DMS79 treated with DMSO at 0.1 percent for 48 hours (cell line): Measurements from ENCODE around the gene MAP4K5.

Experiments
- DNase-seq: peaks from one replicate; lab custom pipeline; 2025; lab: John Stamatoyannopoulos, UW

Gene MAP4K5

DNA sequence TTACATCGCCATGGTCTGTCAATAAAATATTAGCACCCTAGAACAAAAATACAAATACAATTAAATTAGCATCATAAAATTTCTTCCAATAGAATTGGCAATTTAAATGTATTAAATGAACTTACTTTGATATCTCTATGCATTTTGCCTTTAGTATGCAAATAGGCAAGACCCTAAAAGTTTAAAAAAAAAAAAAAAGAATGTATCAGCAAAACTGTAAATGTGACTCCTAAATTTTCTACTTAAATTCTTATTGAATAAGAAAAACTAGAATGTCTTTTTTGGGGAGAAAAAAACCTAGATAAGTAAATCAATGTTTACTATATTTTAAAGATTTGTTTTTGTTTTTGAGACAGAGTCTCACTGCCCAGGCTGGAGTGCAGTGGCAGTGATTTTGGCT is 56.2 kb downstream of the MAP4K5 start:
- no peak for DNase-seq

GRCh38 chr14:50475460-50475859 is 56.9 kb downstream of the MAP4K5 start:
- DNase-seq = no peak

DNA sequence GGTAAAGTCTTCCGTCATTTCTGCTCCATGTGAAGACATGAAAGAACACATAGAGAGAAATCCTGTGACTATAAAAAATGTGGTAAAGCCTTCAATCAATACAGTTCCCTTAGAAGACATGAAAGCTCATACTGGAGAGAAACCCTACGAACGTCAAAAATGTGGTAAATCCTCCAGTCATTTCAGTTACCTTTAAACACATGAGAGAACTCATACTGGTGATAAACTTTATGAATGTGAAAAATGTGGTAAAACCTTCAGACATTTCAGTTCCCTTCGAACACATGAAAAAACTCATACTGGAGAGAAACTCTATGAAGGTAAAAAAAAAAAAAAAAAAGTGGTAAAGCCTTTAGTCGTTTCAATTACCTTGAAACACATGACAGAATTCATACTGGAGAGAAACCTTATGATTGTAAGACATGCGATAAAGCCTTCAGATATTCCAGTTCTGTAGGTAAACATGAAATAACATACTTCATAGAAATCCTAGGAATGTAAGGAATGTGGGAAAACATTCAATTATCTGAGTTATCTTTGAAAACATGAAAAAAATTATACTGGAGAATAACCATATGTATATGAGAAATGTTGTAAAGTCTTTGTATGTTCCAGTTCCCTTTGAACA is 60.4 kb downstream of the MAP4K5 start:
- DNase-seq = no peak

- no peak for DNase-seq
Measured at GRCh38 chr14:50469982-50470381, 62.4 kb downstream of the MAP4K5 start.

- no peak for DNase-seq
Measured at GRCh38 chr14:50462111-50462510, 70.3 kb downstream of the MAP4K5 start.

DNA sequence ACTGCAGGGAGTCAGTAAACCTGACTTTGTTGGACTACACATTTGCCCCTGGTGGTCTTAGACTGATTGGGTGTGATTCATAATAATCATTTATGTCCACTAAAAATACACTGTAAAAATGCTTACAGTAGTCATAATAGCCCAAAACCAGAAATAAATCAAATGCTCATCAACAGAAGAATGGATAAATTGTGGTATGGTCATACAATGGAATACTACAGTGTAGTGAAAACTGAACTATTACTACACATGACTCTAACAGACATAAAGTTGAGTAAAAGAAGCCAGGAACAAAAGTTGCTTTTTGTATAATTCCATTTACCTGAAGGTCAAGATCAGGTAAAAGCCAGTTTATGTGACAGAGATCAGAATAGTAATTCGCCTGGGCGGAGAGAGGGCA is 78.5 kb downstream of the MAP4K5 start:
- no peak for DNase-seq

DNA sequence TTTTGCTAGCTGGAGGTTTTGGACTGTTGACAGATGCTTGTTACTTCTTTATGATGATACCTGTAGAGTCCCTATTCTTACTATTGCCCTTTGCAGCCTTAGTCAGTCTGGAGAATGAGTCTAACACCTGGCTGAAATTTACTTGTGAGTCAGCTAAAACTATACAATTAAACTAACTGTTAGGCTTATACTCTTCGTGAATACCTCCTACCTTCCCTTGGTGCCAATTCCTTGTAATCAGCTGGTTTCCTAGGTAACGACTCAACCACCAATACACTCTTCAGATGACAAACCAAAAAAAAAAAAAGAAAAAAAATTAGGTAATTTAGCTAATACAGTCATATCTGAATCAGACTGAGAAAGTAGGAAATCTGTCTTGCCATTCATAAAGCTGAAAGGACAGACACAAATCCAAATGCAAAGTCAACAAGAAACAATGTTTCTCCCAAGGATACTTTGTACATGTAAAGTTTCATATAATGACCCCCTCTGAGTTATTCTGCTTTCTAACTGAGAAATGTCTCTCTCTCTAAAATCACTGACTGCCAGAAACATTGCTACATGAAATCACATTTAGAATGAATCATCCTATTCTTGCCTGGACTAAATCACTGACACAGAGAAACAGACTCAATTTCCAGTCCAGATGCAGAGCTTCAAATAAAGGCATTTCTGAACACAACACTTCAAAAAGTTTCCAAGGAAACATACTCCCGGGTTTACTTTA is 79.2 kb downstream of the MAP4K5 start:
- no peak for DNase-seq

- DNase-seq = no peak
Measured at GRCh38 chr14:50452296-50452695, 80.1 kb downstream of the MAP4K5 start.

DNA sequence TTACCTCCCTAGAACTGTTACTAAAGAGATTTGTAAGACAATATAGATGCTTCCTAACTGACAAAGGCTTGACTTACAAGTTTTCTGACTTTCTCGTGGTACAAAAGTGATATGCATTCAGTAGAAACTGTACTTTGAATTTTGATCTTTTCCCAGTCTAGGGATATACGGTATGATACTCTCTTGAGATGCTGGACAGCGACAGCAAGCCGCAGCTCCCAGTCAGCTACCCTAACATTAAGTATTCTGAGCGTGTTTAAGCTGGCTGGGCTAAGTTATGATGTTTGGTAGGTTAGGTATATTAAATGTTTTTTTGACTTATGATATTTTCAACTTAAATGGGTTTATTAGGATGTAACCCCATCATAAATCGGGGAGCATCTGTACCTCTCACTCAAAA is 80.5 kb downstream of the MAP4K5 start:
- DNase-seq = no peak

DNA sequence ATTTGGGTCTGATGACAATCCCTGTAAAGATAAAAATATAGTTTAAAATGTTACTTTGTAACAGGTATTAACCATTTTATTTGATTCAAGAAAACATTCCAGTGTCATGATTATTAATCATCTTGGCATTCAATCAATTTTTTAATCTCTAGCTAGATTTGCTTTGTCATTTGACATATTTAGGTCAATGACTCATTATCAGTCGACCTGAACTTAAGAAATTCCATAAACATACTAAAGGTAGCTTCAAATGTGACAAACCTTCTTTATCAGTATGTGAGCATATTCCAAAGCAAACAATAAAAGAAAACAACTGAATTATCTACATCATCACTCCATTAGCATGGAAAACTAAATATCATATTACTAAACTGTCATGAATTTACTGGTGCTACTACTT is 84.9 kb downstream of the MAP4K5 start:
- DNase-seq = no peak

- DNase-seq = no peak
Measured at GRCh38 chr14:50434528-50434927, 97.8 kb downstream of the MAP4K5 start.

GRCh38 chr14:50432131-50432530 is 100.2 kb downstream of the MAP4K5 start:
- DNase-seq = no peak

- no peak for DNase-seq
Measured at GRCh38 chr14:50425816-50426215, 106.6 kb downstream of the MAP4K5 start.

DNA sequence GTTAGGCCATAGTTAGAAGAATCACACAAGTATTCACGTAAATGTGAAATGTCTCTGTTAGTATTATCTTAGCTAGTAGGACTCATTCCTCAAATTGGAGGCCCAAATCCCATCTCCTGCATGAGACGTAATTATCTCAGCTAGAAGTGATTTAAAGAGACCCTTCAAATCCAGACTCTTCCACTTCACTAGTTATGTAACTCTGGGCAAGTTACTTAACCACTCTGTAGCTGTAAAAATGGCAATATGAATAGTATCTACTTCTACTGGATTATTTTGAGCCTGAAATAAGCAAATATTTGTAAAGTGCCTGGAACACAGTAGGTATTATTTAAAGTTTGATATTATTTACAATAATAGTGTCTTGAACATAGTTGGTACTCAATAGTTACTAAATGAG is 107.3 kb downstream of the MAP4K5 start:
- DNase-seq = no peak

DNA sequence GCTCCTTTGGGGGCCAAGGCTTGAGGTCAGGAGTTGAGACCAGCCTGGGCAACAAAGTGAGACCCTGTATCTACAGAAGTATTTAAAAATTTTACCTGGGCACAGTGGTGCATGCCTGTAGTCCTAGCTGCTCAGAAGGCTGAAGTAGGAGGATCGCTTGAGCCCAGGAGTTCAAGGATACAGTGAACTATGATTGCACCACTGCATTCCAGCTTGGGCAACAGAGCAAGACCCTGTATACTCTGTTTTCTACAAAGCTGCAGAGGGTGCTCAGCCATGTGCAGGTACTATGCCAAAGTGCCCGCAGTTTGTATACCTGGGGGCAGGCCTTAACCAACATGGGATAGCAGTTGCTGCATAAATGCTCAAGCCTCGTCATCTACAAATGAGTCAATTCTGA is 108.8 kb downstream of the MAP4K5 start:
- DNase-seq = no peak

DNA sequence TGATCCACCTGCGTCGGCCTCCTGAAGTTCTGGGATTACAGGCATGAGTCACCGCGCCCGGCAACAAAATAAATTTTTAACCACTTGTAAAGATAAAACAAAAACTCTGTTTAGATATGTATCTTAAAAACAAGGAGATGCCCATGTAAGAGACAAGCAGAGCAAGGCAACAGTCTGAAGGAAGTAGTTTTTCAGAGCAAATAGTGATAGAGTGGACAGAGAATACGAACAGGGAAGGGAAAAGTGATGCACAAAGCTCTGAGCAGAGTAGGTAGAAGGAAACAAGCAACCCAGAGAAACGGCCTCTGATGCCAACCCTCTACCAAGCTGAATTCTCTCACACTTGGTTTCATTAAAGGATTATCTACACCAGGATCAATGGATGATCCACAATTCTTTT is 110.9 kb downstream of the MAP4K5 start:
- no peak for DNase-seq

DNA sequence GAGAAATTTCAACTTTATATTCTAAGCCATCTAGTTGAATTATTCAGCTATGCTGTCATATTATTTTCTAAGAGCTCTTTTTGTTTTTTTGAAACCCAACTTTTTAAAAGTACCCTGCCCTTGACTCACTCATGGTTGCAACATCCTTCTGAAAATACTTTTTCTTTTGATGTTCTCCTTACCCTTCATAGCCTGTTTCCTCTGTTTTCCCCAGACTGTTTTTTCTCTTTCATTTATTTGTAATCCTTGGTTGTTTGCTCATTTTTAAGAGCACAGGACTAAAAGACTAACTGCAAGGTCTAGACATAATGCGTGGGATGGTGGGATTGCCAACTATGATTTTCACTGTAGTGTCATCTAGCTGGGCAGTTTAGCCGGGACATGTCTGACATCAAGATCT is 114.5 kb downstream of the MAP4K5 start:
- no peak for DNase-seq

GRCh38 chr14:50410921-50411320 is 121.4 kb downstream of the MAP4K5 start:
- DNase-seq = no peak

DNA sequence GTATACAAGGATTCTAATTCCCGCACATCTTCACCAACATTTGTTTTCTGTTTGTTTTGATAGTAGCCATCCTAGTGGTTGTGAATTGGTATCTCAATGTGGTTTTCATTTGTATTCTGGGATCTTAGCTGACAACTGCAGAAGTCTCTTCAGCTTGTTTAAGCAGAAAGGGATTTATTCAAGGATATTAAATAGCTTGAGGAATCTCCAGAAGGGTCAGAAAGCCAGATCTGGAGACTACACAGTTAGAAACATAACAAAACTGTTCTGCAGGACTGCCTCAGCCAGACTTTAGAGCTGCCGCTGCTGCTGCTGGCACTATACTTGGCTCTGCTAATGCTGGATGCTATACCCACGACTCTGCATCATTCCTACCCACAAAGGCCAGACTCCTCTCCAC is 122.3 kb downstream of the MAP4K5 start:
- DNase-seq = no peak

DNA sequence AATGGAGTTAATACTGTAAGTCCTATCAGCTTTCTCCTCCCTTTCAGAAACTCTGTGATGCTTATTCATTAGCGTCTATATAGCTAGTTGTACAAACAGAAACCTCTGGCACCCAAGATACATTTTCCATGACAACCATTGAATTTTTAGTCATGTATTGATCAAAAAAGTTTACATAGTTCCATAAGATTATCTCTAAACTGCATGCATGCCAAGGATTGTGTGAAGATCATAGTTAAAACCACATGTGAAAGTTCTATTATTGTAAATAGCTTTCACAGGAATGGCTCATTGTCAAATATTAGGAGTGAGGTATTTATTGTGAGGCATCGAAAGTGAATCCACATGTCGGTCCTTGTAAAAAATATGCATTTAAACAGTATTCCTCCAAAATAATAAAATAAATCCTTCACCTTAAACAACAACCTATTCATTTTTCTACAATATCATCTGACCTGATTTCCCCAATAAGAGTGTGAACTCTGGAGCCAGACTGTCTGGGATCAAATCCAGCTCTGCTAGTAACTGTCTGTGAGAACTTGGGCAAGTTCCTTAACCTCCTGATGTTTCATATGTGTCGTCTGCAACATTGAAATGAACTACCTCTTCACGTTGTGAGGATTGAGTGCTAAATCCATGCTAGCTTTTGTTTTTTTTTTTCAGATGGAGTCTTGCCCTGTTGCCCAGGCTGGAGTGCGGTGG is 125.1 kb downstream of the MAP4K5 start:
- DNase-seq = no peak

DNA sequence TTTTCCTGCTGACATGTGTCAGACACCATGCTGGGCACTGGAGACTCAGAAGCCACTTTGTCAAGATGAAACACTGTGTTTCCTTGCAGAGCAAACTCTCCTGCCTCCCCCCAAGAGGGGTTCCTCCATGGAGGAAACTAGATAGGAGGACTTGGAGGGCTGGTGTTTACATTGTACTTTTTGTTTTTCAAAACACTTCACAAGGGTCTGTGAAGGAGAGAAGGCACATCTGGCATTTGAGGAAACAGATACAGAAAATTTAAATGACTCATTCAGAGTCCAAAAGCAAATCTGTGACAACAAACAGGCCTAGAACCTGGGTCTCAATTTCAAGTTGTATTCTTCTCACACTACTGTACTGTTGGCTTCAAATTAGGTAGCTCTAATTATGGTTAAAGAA is 128.9 kb downstream of the MAP4K5 start:
- peak; percentile 62 for DNase-seq

- DNase-seq = no peak
Measured at GRCh38 chr14:50402965-50403364, 129.4 kb downstream of the MAP4K5 start.

DNA sequence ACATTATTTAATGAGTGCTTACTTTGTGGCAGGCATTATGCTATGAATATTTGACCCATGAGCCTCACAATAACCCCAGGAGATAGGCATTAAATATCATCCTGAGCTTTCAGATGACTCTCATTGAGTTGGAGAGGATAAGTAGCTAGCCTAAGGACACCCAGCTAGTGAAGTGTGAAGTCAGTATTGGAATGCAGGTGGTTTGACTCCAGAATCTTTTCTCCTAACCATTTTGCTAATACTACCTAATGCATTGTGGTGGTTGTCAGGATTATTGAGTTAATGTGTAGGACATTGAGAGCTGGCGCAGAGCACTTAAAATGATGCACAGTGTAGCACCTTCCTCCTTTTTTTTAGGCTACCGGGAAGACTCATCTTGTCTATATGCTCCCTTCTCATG is 131.9 kb downstream of the MAP4K5 start:
- DNase-seq = no peak
